ENCODE measurements around the gene TSPAN13.

TSPAN13 gene

GRCh38 chr7:16710651-16711050, 42.9 kb upstream of the TSPAN13 start:
- DNase-seq (no peak), ATAC-seq (ENCODE audit: insufficient read depth, low read depth) (no peak)
- H2AFZ ChIP-seq (ENCODE audit: low read depth, low read length): no peak overlapping the region
- no peaks in the 10 kb centered on the region for H3K9me3 ChIP-seq (ENCODE audit: insufficient read depth, low read length, severe bottlenecking)
- H3K9ac ChIP-seq (ENCODE audit: low read depth, low read length): no peak overlapping the region
- no peak overlapping the region for H3K4me3 ChIP-seq (ENCODE audit: low read depth in 1 of 2, low read length in 2 of 2)
- H3K79me2 ChIP-seq (ENCODE audit: insufficient read depth, low read length): no peaks in the 10 kb centered on the region
- H3K4me2 ChIP-seq (ENCODE audit: insufficient read depth, low read length): no peak overlapping the region
- no peaks in the 10 kb centered on the region for H3K4me1 ChIP-seq (ENCODE audit: insufficient read depth, low read length)
- no peak for TF ChIP-seq EZH2 (IDR thresholded peaks at IDR 0.05; ENCODE audit: borderline replicate concordance, low read depth, low read length, severe bottlenecking)
- no peak for TF ChIP-seq CTCF (IDR thresholded peaks at IDR 0.05; ENCODE audit: borderline replicate concordance, extremely low read depth, low read length, poor library complexity, severe bottlenecking)
- H3K27ac ChIP-seq (ENCODE audit: low read length): no peak overlapping the region
- no peaks in the 10 kb centered on the region for H3K27me3 ChIP-seq (ENCODE audit: insufficient read depth, low read length, poor library complexity)
- H4K20me1 ChIP-seq (ENCODE audit: insufficient read depth, low read length): no peaks in the 10 kb centered on the region
- H3K36me3 ChIP-seq (ENCODE audit: insufficient read depth, low read length): peaks cover 25% of the 10 kb centered on the region

- no peak for TF ChIP-seq EZH2 (IDR thresholded peaks at IDR 0.05; ENCODE audit: borderline replicate concordance, low read depth, low read length, severe bottlenecking)
- no peak for TF ChIP-seq CTCF (IDR thresholded peaks at IDR 0.05; ENCODE audit: borderline replicate concordance, extremely low read depth, low read length, poor library complexity, severe bottlenecking)
- H3K36me3 ChIP-seq (ENCODE audit: insufficient read depth, low read length): peaks cover 16% of the 10 kb centered on the region; the same call in 1 of the 2 replicates
- no peak for ATAC-seq (ENCODE audit: insufficient read depth, low read depth)
- no peaks in the 10 kb centered on the region for H3K4me1 ChIP-seq (ENCODE audit: insufficient read depth, low read length)
- no peaks in the 10 kb centered on the region for H3K9me3 ChIP-seq (ENCODE audit: insufficient read depth, low read length, severe bottlenecking)
- no peaks in the 10 kb centered on the region for H3K79me2 ChIP-seq (ENCODE audit: insufficient read depth, low read length)
- H3K9ac ChIP-seq (ENCODE audit: low read depth, low read length): no peak overlapping the region
- no peaks in the 10 kb centered on the region for H3K27me3 ChIP-seq (ENCODE audit: insufficient read depth, low read length, poor library complexity)
- H4K20me1 ChIP-seq (ENCODE audit: insufficient read depth, low read length): no peaks in the 10 kb centered on the region
- H3K27ac ChIP-seq (ENCODE audit: low read length): no peak overlapping the region
- no peak for DNase-seq
- H3K4me2 ChIP-seq (ENCODE audit: insufficient read depth, low read length): no peak overlapping the region
- H2AFZ ChIP-seq (ENCODE audit: low read depth, low read length): no peak overlapping the region
- H3K4me3 ChIP-seq (ENCODE audit: low read depth in 1 of 2, low read length in 2 of 2): no peak overlapping the region
These were observed 41.8 kb upstream of the TSPAN13 start for GRCh38 chr7:16711730-16712129.

- Histone ChIP-seq H3K4me2 (ENCODE audit: insufficient read depth, low read length) (no peak overlapping the region), H3K9ac (ENCODE audit: low read depth, low read length) (no peak overlapping the region), H3K79me2 (ENCODE audit: insufficient read depth, low read length) (no peaks in the 10 kb centered on the region), H3K4me3 (ENCODE audit: low read depth in 1 of 2, low read length in 2 of 2) (no peak overlapping the region), H2AFZ (ENCODE audit: low read depth, low read length) (no peak overlapping the region), H3K27ac (ENCODE audit: low read length) (no peak overlapping the region), H3K36me3 (ENCODE audit: insufficient read depth, low read length) (peaks cover 8% of the 10 kb centered on the region; the same call in 1 of the 2 replicates), H3K4me1 (ENCODE audit: insufficient read depth, low read length) (no peaks in the 10 kb centered on the region), H4K20me1 (ENCODE audit: insufficient read depth, low read length) (no peaks in the 10 kb centered on the region), H3K9me3 (ENCODE audit: insufficient read depth, low read length, severe bottlenecking) (no peaks in the 10 kb centered on the region), H3K27me3 (ENCODE audit: insufficient read depth, low read length, poor library complexity) (no peaks in the 10 kb centered on the region)
- DNase-seq (no peak), ATAC-seq (ENCODE audit: insufficient read depth, low read depth) (no peak)
- TF ChIP-seq CTCF (IDR thresholded peaks at IDR 0.05; ENCODE audit: borderline replicate concordance, extremely low read depth, low read length, poor library complexity, severe bottlenecking): no peak
- TF ChIP-seq EZH2 (IDR thresholded peaks at IDR 0.05; ENCODE audit: borderline replicate concordance, low read depth, low read length, severe bottlenecking): no peak
These were observed 40.6 kb upstream of the TSPAN13 start for GRCh38 chr7:16712916-16713315.

GRCh38 chr7:16715928-16716327, 37.6 kb upstream of the TSPAN13 start:
- no peak overlapping the region for H3K27ac ChIP-seq (ENCODE audit: low read length)
- H4K20me1 ChIP-seq (ENCODE audit: insufficient read depth, low read length): no peaks in the 10 kb centered on the region
- H3K9me3 ChIP-seq (ENCODE audit: insufficient read depth, low read length, severe bottlenecking): no peaks in the 10 kb centered on the region
- no peak overlapping the region for H3K4me2 ChIP-seq (ENCODE audit: insufficient read depth, low read length)
- H3K27me3 ChIP-seq (ENCODE audit: insufficient read depth, low read length, poor library complexity): no peaks in the 10 kb centered on the region
- H3K36me3 ChIP-seq (ENCODE audit: insufficient read depth, low read length): no peaks in the 10 kb centered on the region; the same call in 1 of the 2 replicates
- ATAC-seq (ENCODE audit: insufficient read depth, low read depth) (no peak), DNase-seq (no peak)
- no peaks in the 10 kb centered on the region for H3K4me1 ChIP-seq (ENCODE audit: insufficient read depth, low read length)
- H3K79me2 ChIP-seq (ENCODE audit: insufficient read depth, low read length): no peaks in the 10 kb centered on the region
- H3K4me3 ChIP-seq (ENCODE audit: low read depth in 1 of 2, low read length in 2 of 2): no peak overlapping the region
- no peak overlapping the region for H2AFZ ChIP-seq (ENCODE audit: low read depth, low read length)
- no peak overlapping the region for H3K9ac ChIP-seq (ENCODE audit: low read depth, low read length)
- no peak for TF ChIP-seq CTCF (IDR thresholded peaks at IDR 0.05; ENCODE audit: borderline replicate concordance, extremely low read depth, low read length, poor library complexity, severe bottlenecking)
- TF ChIP-seq EZH2 (IDR thresholded peaks at IDR 0.05; ENCODE audit: borderline replicate concordance, low read depth, low read length, severe bottlenecking): no peak

Measured in DND-41 (cell line).